Activated CD4-positive, alpha-beta memory T cell treated with anti-CD3 and anti-CD28 coated beads, Interleukin-2, amount 10 ng/mL, durations not matched to agents 7 days and 5 days (primary cell): Measurements from ENCODE around the gene FAM222B. TPM values are rescaled to one million over a fixed set of nuclear protein-coding genes. Genes with fewer than 3 reads are reported as not detected.

Experiments used
- CTCF ChIA-PET: fragments of 350-600 bp; sonication (Branson Sonifier 250); formaldehyde crosslinking; loops from one replicate; lab custom pipeline; 2021; ENCODE audit warnings: antibody characterized with exemption, inconsistent platforms; lab: Charles Lee
- POLR2A ChIA-PET: fragments of 350-600 bp; sonication (Branson Sonifier 250); formaldehyde crosslinking; loops from one replicate; lab custom pipeline; 2021; ENCODE audit warnings: antibody characterized with exemption; lab: Charles Lee
- DNase-seq: peaks from one replicate; pipeline ENCODE4 v3.0.0-alpha.2; 2020
- H3K27ac Mint-ChIP-seq: one replicate; pipeline ENCODE4 v1.8.0; 2021; ENCODE audit warnings: mild to moderate bottlenecking, mixed read lengths
- H3K27me3 Mint-ChIP-seq: one replicate; pipeline ENCODE4 v1.8.0; 2021; ENCODE audit warnings: mixed read lengths
- H3K36me3 Mint-ChIP-seq: one replicate; pipeline ENCODE4 v1.8.0; 2021; ENCODE audit warnings: low read depth, mixed read lengths
- H3K4me1 Mint-ChIP-seq: one replicate; pipeline ENCODE4 v1.8.0; 2021; ENCODE audit warnings: mixed read lengths
- H3K4me3 Mint-ChIP-seq: one replicate; pipeline ENCODE4 v1.8.0; 2021; ENCODE audit warnings: mild to moderate bottlenecking, mixed read lengths
- H3K9me3 Mint-ChIP-seq: one replicate; pipeline ENCODE4 v1.8.0; 2021; ENCODE audit warnings: mixed read lengths
- total RNA-seq, 2 experiments: library from RNA; stranded (reverse); gene quantifications; one replicate each; pipeline ENCODE4 v1.2.3, GENCODE V29; 2021

The FAM222B gene, protein sequence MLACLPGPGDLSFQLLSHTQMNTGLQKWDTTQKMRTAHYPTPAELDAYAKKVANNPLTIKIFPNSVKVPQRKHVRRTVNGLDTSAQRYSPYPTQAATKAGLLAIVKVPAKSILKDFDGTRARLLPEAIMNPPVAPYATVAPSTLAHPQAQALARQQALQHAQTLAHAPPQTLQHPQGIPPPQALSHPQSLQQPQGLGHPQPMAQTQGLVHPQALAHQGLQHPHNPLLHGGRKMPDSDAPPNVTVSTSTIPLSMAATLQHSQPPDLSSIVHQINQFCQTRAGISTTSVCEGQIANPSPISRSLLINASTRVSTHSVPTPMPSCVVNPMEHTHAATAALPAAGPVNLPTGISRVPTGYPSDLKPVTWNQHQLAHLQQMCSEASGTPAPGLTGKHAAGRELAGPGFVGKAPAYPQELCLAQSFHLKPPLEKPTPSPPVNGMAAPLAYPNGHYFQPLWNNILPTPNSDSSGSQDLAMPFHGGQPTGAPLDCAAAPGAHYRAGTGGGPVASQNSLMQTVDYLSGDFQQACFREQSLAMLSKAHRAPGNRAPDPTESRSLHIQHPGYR
- total RNA-seq = 10 to 100 TPM; 15.5 to 17.1 TPM

DNA sequence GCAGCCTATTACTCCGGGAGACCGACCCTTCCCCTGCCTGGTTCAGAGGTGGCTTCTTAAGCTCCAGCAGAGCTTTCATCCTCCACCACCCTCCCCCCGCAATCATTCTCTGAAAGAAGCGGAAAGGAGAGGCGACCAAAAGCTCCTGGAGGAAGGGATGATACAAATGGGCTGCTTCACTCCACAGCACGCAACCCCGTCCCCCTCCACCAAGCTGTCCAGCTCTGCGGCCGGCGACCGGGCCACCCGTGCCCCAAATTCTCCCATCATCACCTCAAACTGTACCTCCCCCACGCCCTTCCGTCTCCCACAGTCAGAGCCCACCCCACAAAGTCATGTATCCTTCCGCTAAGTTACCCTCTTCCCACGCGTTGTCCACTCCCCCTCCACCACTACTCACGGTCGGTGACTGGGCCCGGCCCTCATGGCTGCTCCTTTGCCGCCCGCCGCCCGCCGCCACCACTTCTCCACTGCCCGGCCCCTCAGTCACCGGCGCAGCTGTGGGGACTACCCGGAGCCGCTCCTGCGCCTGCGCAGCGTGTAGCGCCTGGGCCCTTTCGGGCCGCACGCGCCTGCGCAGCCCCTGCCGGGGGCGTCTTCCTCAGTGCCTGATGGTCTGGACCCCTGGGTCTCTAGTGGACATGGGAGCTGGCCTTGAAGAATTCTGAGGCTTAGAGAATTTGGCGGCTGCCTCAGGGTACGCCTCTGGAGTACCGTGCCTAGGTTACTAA is at the start of gene FAM222B:
Gene FAM222B, minus strand, starts transcription at position 509 of the 731 bp plus-strand sequence. CDS start 76,123 bp downstream, outside the sequence.
- DNase-seq = peak; percentile 88
- peaks cover 26% of the 10 kb centered on the region for H3K4me1 Mint-ChIP-seq
- H3K27ac Mint-ChIP-seq = peak within 1 kb of the TSS; percentile 88
- CTCF ChIA-PET = interaction anchor here (0.5 to 2.8 kb wide), 14 partner anchors 29 to 868 kb away, joined by 3 to 20 read pairs (median 6); partner anchors contain the start of gene TLCD1
- no peaks in the 10 kb centered on the region for H3K9me3 Mint-ChIP-seq
- no peaks in the 10 kb centered on the region for H3K27me3 Mint-ChIP-seq
- POLR2A ChIA-PET = interaction anchor here (0.8 to 3.0 kb wide), 27 partner anchors 9 to 123 kb away, joined by 3 to 13 read pairs (median 4); partner anchors contain the start of genes DHRS13, ERAL1, FLOT2 and PHF12
- H3K4me3 Mint-ChIP-seq = peak within 1 kb of the TSS; percentile 100
- H3K36me3 Mint-ChIP-seq = peaks cover 11% of the 10 kb centered on the region

DNA sequence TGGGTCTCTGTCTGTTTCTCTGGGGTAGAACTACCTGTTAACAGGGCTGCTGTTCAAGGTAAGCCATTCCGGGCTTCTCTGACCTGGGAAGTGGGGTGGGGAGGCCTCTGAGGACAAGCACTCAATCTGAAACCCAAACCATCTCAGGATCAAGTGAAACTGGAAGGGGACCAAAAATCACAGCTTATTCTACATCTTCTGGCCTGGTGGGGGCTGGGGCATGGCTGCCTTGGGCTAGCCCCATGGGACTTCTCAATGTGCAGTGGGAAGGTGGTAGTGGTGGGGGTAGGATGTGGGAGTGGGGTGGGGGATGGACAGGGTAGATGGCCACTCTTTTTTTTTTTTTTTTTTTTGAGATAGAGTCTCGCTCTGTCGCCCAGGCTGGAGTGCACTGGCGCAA is 49.4 kb upstream of the FAM222B start:
- CTCF ChIA-PET = interaction anchor here (1.0 to 6.9 kb wide), 4 partner anchors 10 to 164 kb away, joined by 4 to 46 read pairs (median 18); partner anchors contain the start of genes DHRS13, NEK8 and TLCD1
- no peaks in the 10 kb centered on the region for H3K9me3 Mint-ChIP-seq
- peaks cover 34% of the 10 kb centered on the region for H3K36me3 Mint-ChIP-seq
- H3K4me1 Mint-ChIP-seq = peaks cover 71% of the 10 kb centered on the region
- H3K27me3 Mint-ChIP-seq = no peaks in the 10 kb centered on the region
- H3K4me3 Mint-ChIP-seq = no peak overlapping the region
- peak overlapping the region; percentile 52 for H3K27ac Mint-ChIP-seq
- DNase-seq = no peak
- POLR2A ChIA-PET = interaction anchor here (1.3 to 6.7 kb wide), 9 partner anchors 10 to 172 kb away, joined by 3 to 39 read pairs (median 7); partner anchors contain the start of genes DHRS13, FAM222B, NEK8 and PHF12

DNA sequence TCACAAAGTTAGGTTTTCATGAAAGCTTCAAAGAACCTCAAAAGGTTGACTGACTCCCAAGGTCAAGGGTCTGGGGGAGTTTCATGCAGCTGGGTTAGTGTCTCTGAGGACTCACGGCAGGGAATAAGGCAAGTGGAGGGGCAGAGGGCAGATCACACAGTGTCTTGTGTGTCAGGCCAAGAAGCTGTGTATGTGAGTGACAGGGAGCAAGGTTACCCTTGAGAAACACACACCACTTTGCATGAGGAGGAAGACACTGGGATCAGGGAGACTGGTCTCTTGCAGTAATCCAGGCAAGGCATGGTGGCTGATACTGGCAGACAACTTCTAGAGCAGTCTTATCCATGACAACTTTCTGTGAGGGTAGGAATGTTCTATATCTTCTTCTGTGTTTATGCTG is 48.6 kb upstream of the FAM222B start:
- CTCF ChIA-PET = interaction anchor here (1.4 to 3.5 kb wide), 2 partner anchors 8 to 11 kb away, joined by 4 to 29 read pairs; partner anchors contain the start of gene DHRS13
- POLR2A ChIA-PET = interaction anchor here (1.2 to 6.7 kb wide), 5 partner anchors 11 to 164 kb away, joined by 3 to 39 read pairs (median 14); partner anchors contain the start of genes DHRS13, FAM222B, NEK8 and PHF12
- H3K4me1 Mint-ChIP-seq = peaks cover 65% of the 10 kb centered on the region
- peaks cover 38% of the 10 kb centered on the region for H3K36me3 Mint-ChIP-seq
- H3K27me3 Mint-ChIP-seq = no peaks in the 10 kb centered on the region
- DNase-seq = no peak
- no peak overlapping the region for H3K4me3 Mint-ChIP-seq
- no peaks in the 10 kb centered on the region for H3K9me3 Mint-ChIP-seq
- peak overlapping the region; percentile 52 for H3K27ac Mint-ChIP-seq

DNA sequence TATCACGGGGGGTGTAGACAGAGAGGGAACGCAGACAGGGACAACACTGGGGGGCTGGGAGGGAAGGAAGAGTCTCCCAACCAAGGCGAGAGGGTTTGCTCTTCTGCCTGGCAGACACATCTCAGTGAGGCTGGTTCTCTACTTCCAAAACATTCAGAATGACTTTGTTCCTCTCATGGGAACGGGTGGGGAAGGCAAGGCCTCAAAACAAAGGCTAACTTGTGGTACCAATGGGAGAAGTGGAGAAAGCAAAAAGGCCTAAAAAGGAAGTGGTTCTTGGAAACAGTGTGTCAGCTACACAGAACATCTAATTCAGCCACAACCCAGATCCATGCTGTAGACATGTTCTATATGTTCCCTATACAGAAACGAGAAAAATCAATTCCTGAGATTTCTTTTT is 47.4 kb upstream of the FAM222B start:
- DNase-seq = no peak
- no peaks in the 10 kb centered on the region for H3K9me3 Mint-ChIP-seq

DNA sequence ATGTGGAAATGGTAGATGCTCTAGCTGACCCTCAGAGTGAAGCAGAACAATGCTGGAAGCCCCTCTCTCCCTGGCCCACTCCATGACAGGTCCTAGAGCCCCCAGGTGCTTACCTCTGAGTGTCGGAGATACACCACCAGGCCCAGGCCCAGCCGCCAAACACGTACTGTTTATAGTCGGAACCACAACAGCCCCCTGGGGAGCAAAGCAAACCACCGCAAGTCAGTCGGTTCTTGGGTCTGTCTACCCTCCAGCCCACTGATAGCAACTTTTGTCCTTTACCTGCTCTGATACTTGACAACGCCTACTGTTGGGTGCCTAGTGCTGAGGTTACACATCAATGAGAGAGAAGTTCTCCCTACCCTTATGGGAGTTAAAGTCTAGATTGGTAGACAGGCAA is 46.2 kb upstream of the FAM222B start:
- Mint-ChIP-seq H3K4me3 (no peak overlapping the region), H3K4me1 (peaks cover 46% of the 10 kb centered on the region), H3K27me3 (no peaks in the 10 kb centered on the region), H3K36me3 (peaks cover 52% of the 10 kb centered on the region), H3K27ac (peak overlapping the region; percentile 2), H3K9me3 (no peaks in the 10 kb centered on the region)
- CTCF ChIA-PET = no interaction called here
- DNase-seq = no peak
- POLR2A ChIA-PET = interaction anchor here (0.6 to 6.7 kb wide), 2 partner anchors 13 to 297 kb away, joined by 3 to 39 read pairs; partner anchors contain the start of gene DHRS13

More for the DNA sequence above, 47.4 kb upstream of the FAM222B start:
- POLR2A ChIA-PET = interaction anchor here (1.2 to 6.7 kb wide), 3 partner anchors 12 to 48 kb away, joined by 3 to 39 read pairs (median 5); partner anchors contain the start of genes DHRS13 and FAM222B
- H3K36me3 Mint-ChIP-seq = peaks cover 42% of the 10 kb centered on the region
- peaks cover 54% of the 10 kb centered on the region for H3K4me1 Mint-ChIP-seq
- no peak overlapping the region for H3K4me3 Mint-ChIP-seq
- CTCF ChIA-PET = interaction anchor here (0.9 to 1.4 kb wide), 2 partner anchors 9 to 13 kb away, joined by 3 to 4 read pairs; partner anchors contain the start of gene DHRS13
- H3K27me3 Mint-ChIP-seq = no peaks in the 10 kb centered on the region
- peak overlapping the region; percentile 47 for H3K27ac Mint-ChIP-seq

DNA sequence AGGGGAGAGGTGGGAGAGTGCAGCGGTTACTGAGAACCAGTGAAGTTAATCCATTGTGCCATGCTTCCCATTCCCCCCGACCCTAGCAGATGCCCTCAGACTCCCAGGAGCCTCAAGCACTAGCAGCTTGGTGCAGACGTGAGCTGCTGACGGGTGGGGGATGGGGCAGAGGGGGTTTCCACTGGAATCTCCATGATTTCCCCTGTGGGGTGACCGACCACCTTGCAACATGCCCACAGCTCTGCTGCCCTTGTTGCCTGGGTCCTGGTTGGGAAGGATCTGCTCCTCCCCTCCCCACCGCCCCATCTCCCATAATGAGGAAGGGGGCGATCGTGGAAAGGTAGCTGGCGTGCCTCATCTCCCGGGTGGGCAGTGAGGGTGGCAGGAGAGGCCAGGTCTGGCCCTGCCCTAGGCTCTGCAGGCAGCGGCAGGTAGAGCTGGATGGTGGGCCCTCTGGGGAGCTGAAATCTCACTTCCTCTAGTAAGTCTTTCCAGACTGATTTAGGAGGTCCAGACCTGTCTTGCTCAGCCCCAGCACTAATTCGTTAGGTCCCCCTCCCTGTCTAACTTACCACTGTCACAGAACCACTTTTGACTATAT is 45.4 kb upstream of the FAM222B start:
- H3K36me3 Mint-ChIP-seq = peaks cover 51% of the 10 kb centered on the region
- H3K27ac Mint-ChIP-seq = no peak overlapping the region
- no peaks in the 10 kb centered on the region for H3K9me3 Mint-ChIP-seq
- POLR2A ChIA-PET = interaction anchor here (0.6 to 0.7 kb wide), 3 partner anchors 10 to 20 kb away, joined by 3 read pairs; partner anchors contain the start of gene FLOT2
- CTCF ChIA-PET = no interaction called here
- no peak overlapping the region for H3K4me3 Mint-ChIP-seq
- DNase-seq = no peak
- H3K4me1 Mint-ChIP-seq = peaks cover 38% of the 10 kb centered on the region
- no peaks in the 10 kb centered on the region for H3K27me3 Mint-ChIP-seq

DNA sequence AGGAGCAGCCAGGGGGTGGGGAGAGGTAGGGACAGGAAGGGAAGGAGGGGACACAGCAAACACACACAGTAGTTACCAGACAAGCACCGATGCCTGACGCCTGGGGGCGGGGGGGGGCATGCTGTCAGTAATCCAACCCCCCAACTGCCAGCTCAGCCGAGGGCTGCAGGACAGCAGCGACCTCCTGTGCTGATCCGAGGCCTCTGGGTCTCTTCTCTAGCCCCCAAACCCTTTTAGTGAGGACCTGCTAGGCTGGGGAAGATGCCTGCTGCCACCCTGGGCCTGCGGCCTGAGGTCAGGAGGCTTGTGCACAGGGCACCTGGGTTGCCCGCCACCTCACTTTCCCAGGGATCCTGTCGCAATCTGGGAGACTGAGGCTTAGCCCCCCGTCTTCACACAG is 43.4 kb upstream of the FAM222B start:
- Mint-ChIP-seq H3K9me3 (no peaks in the 10 kb centered on the region), H3K4me3 (no peak overlapping the region), H3K4me1 (peaks cover 19% of the 10 kb centered on the region), H3K36me3 (peaks cover 54% of the 10 kb centered on the region), H3K27ac (no peak overlapping the region), H3K27me3 (no peaks in the 10 kb centered on the region)
- POLR2A ChIA-PET = no interaction called here
- no peak for DNase-seq
- CTCF ChIA-PET = no interaction called here

DNA sequence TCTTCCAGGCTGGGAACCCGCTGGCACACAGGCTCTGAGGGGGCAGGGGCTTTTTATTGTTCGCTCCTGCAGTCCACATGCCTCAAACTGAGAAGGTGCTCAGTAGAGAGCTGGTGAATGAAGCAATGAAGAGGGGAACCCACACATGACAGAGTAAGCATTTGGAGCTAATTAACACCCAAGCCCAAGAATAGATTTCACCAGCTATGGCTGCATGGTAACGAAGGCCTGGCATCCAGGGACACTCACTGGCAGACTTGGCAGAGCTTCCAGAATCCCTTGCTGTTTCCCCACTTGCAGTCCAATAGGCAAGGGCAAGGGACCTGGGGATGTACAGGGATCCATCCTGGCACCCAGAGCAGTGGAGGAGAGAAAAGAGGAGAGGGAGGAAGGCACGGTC is 42.8 kb upstream of the FAM222B start:
- POLR2A ChIA-PET = interaction anchor here (0.6 kb wide), 1 partner anchor 27 kb away, joined by 3 read pairs; no protein-coding TSS in a partner anchor
- no peak overlapping the region for H3K27ac Mint-ChIP-seq
- DNase-seq = no peak
- H3K4me3 Mint-ChIP-seq = no peak overlapping the region
- H3K27me3 Mint-ChIP-seq = no peaks in the 10 kb centered on the region
- peaks cover 58% of the 10 kb centered on the region for H3K36me3 Mint-ChIP-seq
- H3K9me3 Mint-ChIP-seq = no peaks in the 10 kb centered on the region
- H3K4me1 Mint-ChIP-seq = peaks cover 14% of the 10 kb centered on the region
- CTCF ChIA-PET = interaction anchor here (0.6 kb wide), 1 partner anchor 38 kb away, joined by 5 read pairs; no protein-coding TSS in a partner anchor

DNA sequence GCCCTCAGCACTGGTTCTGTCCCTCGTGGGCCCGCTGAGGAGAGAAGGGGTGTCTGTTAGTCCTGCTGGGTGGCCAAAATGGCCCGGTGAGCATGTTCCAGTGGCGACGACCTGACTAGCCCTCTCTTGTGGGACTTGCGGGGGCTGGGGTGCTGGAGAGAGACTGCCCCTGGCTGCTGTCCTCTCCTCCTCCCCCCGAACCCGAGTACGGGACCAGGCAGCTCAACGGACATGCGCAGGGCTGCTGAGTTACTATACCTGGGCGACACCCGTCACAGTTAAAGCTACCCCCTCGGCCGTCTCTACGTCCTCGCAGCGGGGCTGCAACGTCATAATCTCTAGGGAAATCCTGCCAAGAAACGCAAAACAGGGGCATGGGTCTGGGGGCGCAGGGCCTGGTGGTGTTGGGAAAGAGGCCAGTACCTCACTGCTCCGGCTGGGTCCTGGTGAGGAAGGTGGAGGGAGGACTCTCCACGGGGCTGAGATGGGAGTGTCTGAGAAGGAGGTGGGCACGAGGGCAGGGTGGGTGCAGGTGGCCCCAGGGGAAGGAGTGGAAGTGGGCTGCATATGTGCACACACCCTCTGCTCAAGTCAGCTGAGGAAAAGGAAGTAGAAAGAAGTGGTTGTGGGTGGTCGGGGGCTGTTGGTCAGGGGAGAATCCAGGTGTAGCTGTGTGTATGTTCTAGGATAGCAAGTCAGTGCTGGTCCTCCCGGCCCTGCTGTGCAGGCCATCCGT is 41.5 kb upstream of the FAM222B start:
- Mint-ChIP-seq H3K4me1 (peaks cover 6% of the 10 kb centered on the region), H3K36me3 (peaks cover 66% of the 10 kb centered on the region), H3K27me3 (no peaks in the 10 kb centered on the region), H3K9me3 (no peaks in the 10 kb centered on the region), H3K27ac (peak overlapping the region; percentile 19), H3K4me3 (no peak overlapping the region)
- CTCF ChIA-PET = interaction anchor here (0.6 kb wide), 1 partner anchor 1079 kb away, joined by 4 read pairs; no protein-coding TSS in a partner anchor
- no peak for DNase-seq
- POLR2A ChIA-PET = interaction anchor here (0.6 kb wide), 1 partner anchor 106 kb away, joined by 3 read pairs; no protein-coding TSS in a partner anchor

DNA sequence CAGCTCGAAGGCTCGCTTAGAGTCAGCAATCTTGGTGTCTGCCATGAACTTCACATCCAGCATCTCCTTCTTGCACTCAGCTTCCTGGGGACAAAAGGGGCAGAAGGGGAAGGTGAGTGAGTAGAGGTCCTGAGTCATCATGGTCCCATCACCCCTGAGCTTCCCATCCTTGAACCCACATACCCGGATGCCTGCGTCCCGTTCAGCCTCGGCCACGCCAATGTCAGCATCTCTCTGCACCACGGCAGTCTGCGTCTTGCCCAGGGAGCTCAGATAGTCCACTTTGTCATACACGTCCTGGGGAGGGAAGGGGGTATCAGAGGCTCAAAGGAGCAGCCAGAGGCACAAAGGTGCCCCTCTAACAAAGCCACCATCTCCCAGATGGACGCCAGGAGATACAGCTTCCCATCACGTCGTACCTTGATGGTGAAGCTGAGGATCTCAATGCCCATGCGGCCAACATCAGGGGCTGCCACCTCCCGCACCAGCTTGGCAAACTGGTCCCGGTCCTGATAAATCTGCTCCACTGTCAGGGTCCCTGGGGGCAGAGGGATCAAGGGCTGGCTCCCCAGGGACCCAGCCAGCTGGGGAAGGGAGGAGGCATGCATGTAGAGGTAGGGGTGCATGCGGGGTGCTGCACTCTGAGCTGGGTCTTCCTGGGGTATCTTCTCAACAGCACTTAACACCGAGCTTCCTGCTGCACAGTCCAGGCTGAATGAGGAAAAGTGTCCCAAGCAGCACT is 39.7 kb upstream of the FAM222B start:
- ChIA-PET POLR2A (interaction anchor here (1.2 to 2.0 kb wide), 3 partner anchors 10 to 20 kb away, joined by 3 to 7 read pairs (median 3); no protein-coding TSS in a partner anchor), CTCF (no interaction called here)
- Mint-ChIP-seq H3K36me3 (peaks cover 78% of the 10 kb centered on the region), H3K4me1 (peaks cover 6% of the 10 kb centered on the region), H3K4me3 (no peak overlapping the region), H3K9me3 (no peaks in the 10 kb centered on the region), H3K27ac (no peak overlapping the region), H3K27me3 (no peaks in the 10 kb centered on the region)
- DNase-seq = no peak
